ENCODE measurements around the gene FGF22.

FGF22 gene

DNA sequence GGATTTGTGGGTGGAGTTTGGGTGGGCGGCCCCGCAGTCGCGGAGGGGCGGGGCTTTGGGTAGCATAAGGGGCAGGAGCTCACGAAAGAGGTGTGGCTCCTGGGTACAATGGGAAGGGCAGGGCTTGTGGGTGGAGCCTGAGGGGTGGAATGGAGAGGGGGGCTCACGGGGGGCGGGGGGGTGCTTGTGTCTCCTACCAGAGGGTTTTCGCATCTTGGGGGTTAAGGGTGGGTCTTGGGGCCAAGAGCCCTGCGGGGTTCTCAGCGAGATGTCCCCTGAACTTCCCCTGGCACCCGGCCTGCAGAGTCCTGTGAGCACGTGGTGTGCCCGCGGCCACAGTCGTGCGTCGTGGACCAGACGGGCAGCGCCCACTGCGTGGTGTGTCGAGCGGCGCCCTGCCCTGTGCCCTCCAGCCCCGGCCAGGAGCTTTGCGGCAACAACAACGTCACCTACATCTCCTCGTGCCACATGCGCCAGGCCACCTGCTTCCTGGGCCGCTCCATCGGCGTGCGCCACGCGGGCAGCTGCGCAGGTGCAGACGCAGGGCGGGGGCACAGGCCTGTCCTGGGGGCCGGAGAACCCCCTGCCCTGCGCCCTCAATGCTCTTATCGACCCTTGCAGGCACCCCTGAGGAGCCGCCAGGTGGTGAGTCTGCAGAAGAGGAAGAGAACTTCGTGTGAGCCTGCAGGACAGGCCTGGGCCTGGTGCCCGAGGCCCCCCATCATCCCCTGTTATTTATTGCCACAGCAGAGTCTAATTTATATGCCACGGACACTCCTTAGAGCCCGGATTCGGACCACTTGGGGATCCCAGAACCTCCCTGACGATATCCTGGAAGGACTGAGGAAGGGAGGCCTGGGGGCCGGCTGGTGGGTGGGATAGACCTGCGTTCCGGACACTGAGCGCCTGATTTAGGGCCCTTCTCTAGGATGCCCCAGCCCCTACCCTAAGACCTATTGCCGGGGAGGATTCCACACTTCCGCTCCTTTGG, 41.6 kb downstream of the FGF22 start:
- peak; percentile 93 for DNase-seq

DNA sequence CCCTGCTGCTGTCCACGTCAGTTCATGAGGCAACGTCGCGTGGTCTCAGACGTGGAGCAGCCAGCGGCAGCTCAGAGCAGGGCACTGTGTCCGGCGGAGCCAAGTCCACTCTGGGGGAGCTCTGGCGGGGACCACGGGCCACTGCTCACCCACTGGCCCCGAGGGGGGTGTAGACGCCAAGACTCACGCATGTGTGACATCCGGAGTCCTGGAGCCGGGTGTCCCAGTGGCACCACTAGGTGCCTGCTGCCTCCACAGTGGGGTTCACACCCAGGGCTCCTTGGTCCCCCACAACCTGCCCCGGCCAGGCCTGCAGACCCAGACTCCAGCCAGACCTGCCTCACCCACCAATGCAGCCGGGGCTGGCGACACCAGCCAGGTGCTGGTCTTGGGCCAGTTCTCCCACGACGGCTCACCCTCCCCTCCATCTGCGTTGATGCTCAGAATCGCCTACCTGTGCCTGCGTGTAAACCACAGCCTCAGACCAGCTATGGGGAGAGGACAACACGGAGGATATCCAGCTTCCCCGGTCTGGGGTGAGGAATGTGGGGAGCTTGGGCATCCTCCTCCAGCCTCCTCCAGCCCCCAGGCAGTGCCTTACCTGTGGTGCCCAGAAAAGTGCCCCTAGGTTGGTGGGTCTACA, 43.1 kb downstream of the FGF22 start:
- DNase-seq: no peak

DNA sequence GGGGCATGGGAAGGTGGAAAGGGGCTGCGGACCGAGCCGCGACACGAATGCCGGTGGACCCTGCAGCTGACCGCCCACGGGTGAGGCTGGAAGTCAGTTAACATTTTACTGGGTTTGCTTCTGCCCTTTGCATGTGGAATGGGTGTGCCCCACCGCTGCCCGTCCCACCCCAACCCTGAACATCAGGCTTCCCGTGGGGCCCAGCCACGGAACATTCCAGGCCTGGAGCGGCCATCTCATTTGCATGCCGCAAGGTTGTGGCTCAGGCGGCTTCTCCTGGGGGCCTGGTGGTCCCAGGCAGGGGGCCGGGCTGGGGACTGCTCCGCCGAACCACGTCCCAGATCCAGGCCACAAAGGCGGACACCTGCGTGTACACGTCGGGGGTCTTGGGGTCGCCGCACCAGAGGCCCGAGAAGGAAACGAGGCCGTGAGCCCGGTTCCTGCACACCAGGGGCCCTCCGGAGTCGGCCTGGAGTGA, 45.8 kb downstream of the FGF22 start:
- no peak for DNase-seq

DNA sequence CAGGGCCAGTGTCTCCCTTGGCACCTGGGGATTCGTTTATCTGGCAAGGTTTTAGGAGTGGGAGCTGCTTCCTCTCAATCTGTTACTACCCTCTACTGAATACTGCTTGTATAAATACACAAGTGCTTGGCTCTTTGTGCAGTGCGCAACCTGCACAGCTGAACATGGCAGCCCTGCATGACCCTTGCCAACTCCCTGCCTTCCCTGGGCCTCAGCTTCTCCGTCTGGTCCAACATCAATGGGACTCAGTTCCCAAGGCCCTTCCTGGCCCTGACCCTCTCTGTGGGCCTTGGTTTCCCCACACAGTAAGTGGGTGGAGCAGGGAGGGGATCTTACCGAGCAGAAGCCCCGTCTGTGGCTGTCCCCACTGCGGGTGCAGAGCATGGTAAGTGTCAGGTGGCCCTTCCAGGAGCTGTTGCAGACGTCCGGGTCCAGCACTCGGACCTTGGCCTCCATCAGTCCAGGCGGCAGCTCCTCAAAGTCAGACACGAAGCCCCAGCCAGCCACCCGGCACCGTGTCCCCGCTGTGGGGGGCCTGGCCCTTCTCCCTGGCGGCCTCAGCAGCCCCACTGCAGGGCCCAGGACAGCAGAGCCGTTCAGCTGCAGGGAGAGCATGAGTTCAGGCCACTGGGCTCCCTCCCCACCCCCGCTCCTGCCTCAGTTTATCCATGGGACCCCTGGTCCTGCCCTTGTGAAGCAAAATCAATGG, 47.1 kb downstream of the FGF22 start:
- no peak for DNase-seq

DNA sequence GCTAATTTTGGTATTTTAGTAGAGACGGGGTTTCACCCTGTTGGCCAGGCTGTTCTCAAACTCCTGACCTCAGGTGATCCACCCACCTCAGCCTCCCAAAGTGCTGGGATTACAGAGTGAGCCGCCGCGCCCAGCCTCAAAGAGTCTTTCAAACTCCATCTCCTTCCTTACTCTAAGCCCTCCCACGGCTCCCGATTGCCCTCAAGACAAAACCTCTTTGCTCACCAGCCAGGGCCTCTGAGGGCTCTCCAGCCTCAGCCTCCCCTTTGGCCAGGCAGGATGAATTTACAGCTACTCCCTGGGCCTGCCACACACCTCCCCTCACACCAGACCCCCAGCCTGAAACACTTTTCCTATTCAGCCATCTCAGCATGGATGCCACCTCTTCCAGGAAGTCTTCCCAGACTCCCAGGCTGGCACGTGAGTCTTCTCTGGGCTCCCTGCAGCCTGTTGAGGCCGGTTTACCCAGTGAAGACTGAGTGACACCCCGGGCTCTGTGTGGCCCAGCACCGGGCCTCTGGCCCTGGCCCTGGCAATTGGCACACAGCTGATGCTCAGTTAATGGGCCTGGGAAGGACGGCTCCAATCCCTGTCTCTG, 48.0 kb downstream of the FGF22 start:
- no peak for DNase-seq

DNA sequence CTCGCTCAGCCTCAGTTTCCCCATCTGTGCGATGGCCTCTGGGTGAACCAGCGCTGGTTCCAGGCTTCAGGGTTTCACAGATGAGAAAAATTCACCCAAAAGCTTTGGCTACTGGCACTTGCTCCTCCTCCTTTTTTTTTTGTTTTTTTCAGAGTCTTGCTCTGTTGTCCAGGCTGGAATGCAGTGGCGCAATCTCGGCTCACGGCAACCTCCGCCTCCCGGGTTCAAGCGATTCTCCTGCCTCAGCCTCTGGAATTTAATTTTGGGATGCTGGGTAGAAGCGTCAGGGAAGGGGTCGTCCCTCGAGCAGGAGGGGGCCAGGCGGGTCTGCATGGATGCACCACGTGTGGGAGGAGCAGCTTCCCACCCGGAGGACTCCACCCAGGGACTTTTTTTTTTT, 48.5 kb downstream of the FGF22 start:
- DNase-seq: no peak

DNA sequence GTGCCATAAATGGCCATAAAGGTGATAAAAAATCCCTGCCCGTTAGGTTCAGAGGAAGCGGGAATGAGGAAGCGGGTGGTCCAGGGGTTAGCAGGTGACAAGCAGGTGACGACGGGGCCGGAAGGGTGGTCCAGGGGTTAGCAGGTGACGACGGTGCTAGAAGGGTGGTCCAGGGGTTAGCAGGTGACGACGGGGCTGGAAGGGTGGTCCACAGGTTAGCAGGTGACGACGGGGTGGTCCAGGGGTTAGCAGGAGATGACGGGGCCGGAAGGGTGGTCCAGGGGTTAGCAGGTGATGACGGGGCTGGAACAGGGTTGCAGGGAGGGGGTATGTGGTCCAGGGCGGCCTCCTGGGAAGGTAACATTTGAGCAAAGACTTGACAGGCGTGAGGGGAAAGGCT, 49.3 kb downstream of the FGF22 start:
- no peak for DNase-seq

DNA sequence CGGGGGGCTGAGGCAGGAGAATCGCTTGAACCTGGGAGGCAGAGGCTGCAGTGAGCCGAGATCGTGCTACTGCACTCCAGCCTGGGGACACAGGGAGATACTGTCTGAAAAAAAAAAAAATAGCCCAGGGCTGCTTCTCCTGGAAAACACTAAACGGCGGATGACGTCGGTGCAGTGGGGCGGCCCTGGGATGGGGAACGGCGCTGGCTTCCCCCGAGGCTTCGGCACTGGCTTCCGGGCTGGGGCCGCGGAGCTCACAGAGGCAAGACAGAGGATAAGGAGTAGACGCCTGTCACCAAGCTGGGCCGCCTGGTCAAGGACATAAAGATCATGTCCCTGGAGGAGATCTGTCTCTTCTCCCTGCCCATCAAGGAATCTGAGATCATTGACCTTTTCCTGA, 50.5 kb downstream of the FGF22 start:
- DNase-seq: no peak

All from activated CD4-positive, alpha-beta T cell treated with anti-CD3 and anti-CD28 coated beads, Interleukin-2, amount 50 U/mL, for 1 hour (primary cell).